C4-2B (cell line): Measurements from ENCODE around the gene WHAMM.

Experiments used
- CTCF ChIP-seq: fragments of 450-650 bp; conservative IDR thresholded peaks from 2 replicates; pipeline ENCODE4 v1.5.1; 2017; ENCODE audit warnings: mild to moderate bottlenecking
- ZFX ChIP-seq: fragments of 450-650 bp; IDR thresholded peaks from 2 replicates; pipeline ENCODE4 v1.6.1; 2017

GRCh38 chr15:82851306-82851850, 42.0 kb downstream of the WHAMM start:
- no peak for TF ChIP-seq CTCF
- TF ChIP-seq ZFX = no peak
